Calu3 (cell line): ENCODE results near the gene HOXC10. TPM values are rescaled to one million over a fixed set of nuclear protein-coding genes. Genes with fewer than 3 reads are reported as not detected.

ENCODE experiments used
- BruUV-seq: library from RNA; stranded (reverse); fragments of 400-500 nt; replicated peaks from 2 replicates; lab custom pipeline; 2021; lab: Mats Ljungman, UMichigan
- CTCF ChIA-PET: fragments of 300-600 bp; sonication (Branson Sonifier 250); formaldehyde crosslinking; loops from one replicate; lab custom pipeline; 2022; ENCODE audit warnings: antibody characterized with exemption; lab: Charles Lee
- DNase-seq: peaks from one replicate; pipeline ENCODE4 v3.0.0; 2022
- H3K27ac Mint-ChIP-seq: one replicate; pipeline ENCODE4 v1.8.0; 2022; ENCODE audit warnings: mixed read lengths; ENCODE audit not compliant: unreplicated experiment
- H3K27me3 Mint-ChIP-seq: one replicate; pipeline ENCODE4 v1.8.0; 2022; ENCODE audit warnings: mixed read lengths; ENCODE audit not compliant: unreplicated experiment
- H3K36me3 Mint-ChIP-seq: one replicate; pipeline ENCODE4 v1.8.0; 2022; ENCODE audit warnings: mild to moderate bottlenecking, moderate library complexity, mixed read lengths; ENCODE audit not compliant: insufficient read depth, unreplicated experiment
- H3K4me1 Mint-ChIP-seq: one replicate; pipeline ENCODE4 v1.8.0; 2022; ENCODE audit warnings: mild to moderate bottlenecking, low read depth, mixed read lengths; ENCODE audit not compliant: unreplicated experiment
- H3K4me3 Mint-ChIP-seq: one replicate; pipeline ENCODE4 v1.8.0; 2022; ENCODE audit warnings: mild to moderate bottlenecking, low read depth, moderate library complexity, mixed read lengths; ENCODE audit not compliant: unreplicated experiment
- H3K9me3 Mint-ChIP-seq: one replicate; pipeline ENCODE4 v1.8.0; 2022; ENCODE audit warnings: low read depth, mixed read lengths; ENCODE audit not compliant: unreplicated experiment
- CTCF ChIP-seq: fragments of 200-600 bp; IDR thresholded peaks from one replicate; pipeline ENCODE4 v1.8.0; 2022; ENCODE audit warnings: antibody characterized with exemption; ENCODE audit not compliant: unreplicated experiment
- intact Hi-C: fragments of 100-400 bp; cut with micrococcal nuclease; formaldehyde crosslinking; loops from one replicate; pipeline ENCODE4 v1.10.0; 2022; ENCODE audit not compliant: unreplicated experiment
- total RNA-seq: library from RNA; stranded (reverse); gene quantifications from 2 replicates; pipeline ENCODE4 v1.2.3, GENCODE V29; 2022

The HOXC10 gene
- total RNA-seq, 1 experiment from 2014 or later: 0.71 TPM

GRCh38 chr12:53980104-53980801 lies 4.7 kb upstream of the HOXC10 start:
- H3K27ac Mint-ChIP-seq: no peak overlapping the region
- intact Hi-C loops: no loop called here
- H3K9me3 Mint-ChIP-seq: no peaks in the 10 kb centered on the region
- CTCF ChIA-PET: no interaction called here
- no peak for TF ChIP-seq CTCF
- peaks cover 76% of the 10 kb centered on the region for H3K27me3 Mint-ChIP-seq
- BruUV-seq: no TSS peak
- H3K36me3 Mint-ChIP-seq: peaks cover 16% of the 10 kb centered on the region
- H3K4me1 Mint-ChIP-seq: peaks cover 8% of the 10 kb centered on the region
- no peak for DNase-seq
- no peak overlapping the region for H3K4me3 Mint-ChIP-seq

GRCh38 chr12:53980802-53981496 lies 4.0 kb upstream of the HOXC10 start:
- no peak overlapping the region for H3K27ac Mint-ChIP-seq

GRCh38 chr12:53981634-53982565 lies 3.0 kb upstream of the HOXC10 start:
- intact Hi-C loops: no loop called here
- no peak overlapping the region for H3K4me3 Mint-ChIP-seq
- no TSS peak for BruUV-seq
- DNase-seq: no peak
- H3K27ac Mint-ChIP-seq: no peak overlapping the region
- peaks cover 28% of the 10 kb centered on the region for H3K36me3 Mint-ChIP-seq
- H3K27me3 Mint-ChIP-seq: peaks cover 80% of the 10 kb centered on the region
- no peak for TF ChIP-seq CTCF
- CTCF ChIA-PET: no interaction called here
- peaks cover 8% of the 10 kb centered on the region for H3K4me1 Mint-ChIP-seq
- H3K9me3 Mint-ChIP-seq: no peaks in the 10 kb centered on the region

More at GRCh38 chr12:53980802-53981496, 4.0 kb upstream of the HOXC10 start:
- CTCF ChIA-PET: no interaction called here
- peaks cover 8% of the 10 kb centered on the region for H3K4me1 Mint-ChIP-seq
- no TSS peak for BruUV-seq
- no peak overlapping the region for H3K4me3 Mint-ChIP-seq
- peaks cover 23% of the 10 kb centered on the region for H3K36me3 Mint-ChIP-seq
- intact Hi-C loops: no loop called here
- TF ChIP-seq CTCF: no peak
- peaks cover 76% of the 10 kb centered on the region for H3K27me3 Mint-ChIP-seq
- H3K9me3 Mint-ChIP-seq: no peaks in the 10 kb centered on the region
- DNase-seq: no peak
